CD4-positive, CD25-positive, alpha-beta regulatory T cell (primary cell): ENCODE measurements around the gene DNAH1. TPM values are rescaled to one million over a fixed set of nuclear protein-coding genes. Genes with fewer than 3 reads are reported as not detected.
A peak's percentile ranks its signal among the peaks of the same experiment; 100 is the strongest.
"Not testable (repeated sequence)": the region's sequence is repeated elsewhere in the genome, so short reads cannot be mapped to it uniquely, and the experiment has no call there.

ENCODE experiments used
- ATAC-seq, 2 donors: fragments of 150-1000 bp; cut with Tn5 transposase; one replicate each; pipeline ENCODE4 v1.10.0; 2021; ENCODE audit warnings: low read depth in 2 of 2, moderate number of reproducible peaks in 2 of 2, moderate library complexity in 1 of 2
- DNase-seq, 3 donors: peaks; one replicate each; pipeline versions ENCODE4 v3.0.0 to v3.0.0-alpha.2; 2012 to 2022; ENCODE audit warnings: mixed read lengths in 1 of 3
- H3K27ac ChIP-seq: one replicate; pipeline ENCODE4 v1.7.0; 2013; ENCODE audit warnings: mild to moderate bottlenecking, low read length; ENCODE audit not compliant: insufficient read depth, poor library complexity, severe bottlenecking
- H3K27me3 ChIP-seq: one replicate; pipeline ENCODE4 v1.7.0; 2013; ENCODE audit warnings: low read length; ENCODE audit not compliant: control insufficient read depth, insufficient read depth
- H3K36me3 ChIP-seq: one replicate; pipeline ENCODE4 v1.7.0; 2013; ENCODE audit warnings: mild to moderate bottlenecking, low read length, moderate library complexity; ENCODE audit not compliant: control insufficient read depth, insufficient read depth
- H3K4me1 ChIP-seq: 2 replicates; pipeline ENCODE4 v1.7.0; 2013; ENCODE audit warnings: mild to moderate bottlenecking, low read length; ENCODE audit not compliant: insufficient read depth, control insufficient read depth, poor library complexity, severe bottlenecking
- H3K4me3 ChIP-seq: one replicate; pipeline ENCODE4 v1.7.0; 2013; ENCODE audit warnings: low read depth, mild to moderate bottlenecking, low read length, moderate library complexity
- H3K9me3 ChIP-seq, 2 experiments: 1 replicate in 1 of 2; 2 replicates in 1 of 2; pipeline ENCODE4 v1.7.0; 2013; ENCODE audit warnings: low read length in 2 of 2, mild to moderate bottlenecking in 1 of 2, moderate library complexity in 1 of 2; ENCODE audit not compliant: control insufficient read depth in 2 of 2
- H3K27ac Mint-ChIP-seq, 3 donors: one replicate each; pipeline ENCODE4 v1.8.0; 2020 to 2022; ENCODE audit warnings: mild to moderate bottlenecking in 3 of 3, mixed read lengths in 3 of 3, moderate library complexity in 2 of 3
- H3K27me3 Mint-ChIP-seq: one replicate; pipeline ENCODE4 v1.8.0; 2022; ENCODE audit warnings: mild to moderate bottlenecking, mixed read lengths
- H3K36me3 Mint-ChIP-seq: one replicate; pipeline ENCODE4 v1.8.0; 2020; ENCODE audit warnings: mixed read lengths
- H3K4me1 Mint-ChIP-seq, 4 donors: one replicate each; pipeline ENCODE4 v1.8.0; 2020 to 2022; ENCODE audit warnings: mixed read lengths in 4 of 4, mild to moderate bottlenecking in 1 of 4
- H3K4me3 Mint-ChIP-seq, 4 donors: one replicate each; pipeline ENCODE4 v1.8.0; 2020 to 2022; ENCODE audit warnings: mild to moderate bottlenecking in 4 of 4, mixed read lengths in 4 of 4, moderate library complexity in 3 of 4
- H3K9me3 Mint-ChIP-seq, 7 donors: one replicate each; pipeline ENCODE4 v1.8.0; 2020 to 2022; ENCODE audit warnings: mixed read lengths in 7 of 7, mild to moderate bottlenecking in 3 of 7, moderate library complexity in 2 of 7
- polyA plus RNA-seq, 4 donors: library from polyadenylated mRNA; unstranded; fragments of 300-500 nt; fragmentation: Illumina TruSeq; gene quantifications; one replicate each; pipeline ENCODE4 v1.2.3, GENCODE V29; 2021
- total RNA-seq: library from RNA; stranded (reverse); gene quantifications from one replicate; pipeline ENCODE4 v1.2.3, GENCODE V29; 2022

Gene DNAH1
- total and polyA plus RNA-seq, 5 donors from 2014 or later: 0.39 to 59.8 (median 0.67) TPM

DNA sequence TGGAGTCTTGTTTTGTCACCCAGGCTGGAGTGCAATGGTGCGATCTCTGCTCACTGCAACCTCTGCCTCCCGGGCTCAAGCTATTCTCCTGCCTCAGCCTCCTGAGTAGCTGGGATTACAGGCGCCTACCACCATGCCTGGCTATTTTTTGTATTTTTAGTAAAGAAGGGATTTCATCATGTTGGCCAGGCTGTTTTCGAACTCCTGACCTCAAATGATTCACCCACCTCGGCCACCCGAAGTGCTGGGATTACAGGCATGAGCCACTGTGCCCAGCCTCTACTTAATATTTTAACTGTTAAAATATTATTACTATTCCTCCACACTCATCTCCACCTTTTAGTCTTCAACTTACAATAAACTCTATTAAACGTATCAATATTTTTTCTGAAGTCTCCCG lies 22.0 kb downstream of the DNAH1 start:
- not testable (repeated sequence) for DNase-seq, H3K27ac ChIP-seq, ATAC-seq, H3K27ac Mint-ChIP-seq, H3K9me3 Mint-ChIP-seq, H3K4me1 Mint-ChIP-seq, H3K4me1 ChIP-seq, H3K27me3 ChIP-seq, H3K27me3 Mint-ChIP-seq, H3K4me3 ChIP-seq, H3K9me3 ChIP-seq, H3K4me3 Mint-ChIP-seq
- H3K36me3 ChIP-seq: peaks cover 16% of the 10 kb centered on the region
- H3K36me3 Mint-ChIP-seq: peaks cover 22% of the 10 kb centered on the region

DNA sequence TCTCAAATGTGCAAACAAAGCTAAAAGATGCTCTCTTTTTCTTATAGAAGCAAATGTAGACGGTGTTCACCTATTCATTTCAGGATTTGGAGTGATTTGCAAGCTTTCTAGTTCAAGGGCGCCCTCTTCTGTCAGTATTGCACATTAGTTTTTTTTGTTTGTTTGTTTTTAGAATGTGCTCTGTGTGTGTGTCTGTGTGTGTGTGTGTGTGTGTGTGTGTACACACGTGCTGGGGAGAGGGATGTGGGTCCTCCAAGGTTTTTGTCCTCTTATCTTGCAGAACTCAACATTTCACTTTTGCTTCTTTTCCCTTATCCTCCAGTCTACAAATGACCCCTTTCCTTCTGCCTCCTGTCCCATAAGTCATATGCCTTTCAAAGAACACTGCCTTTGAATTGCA lies 23.5 kb downstream of the DNAH1 start:
- Histone ChIP-seq H3K27me3 (no peaks in the 10 kb centered on the region), H3K4me1 (no peaks in the 10 kb centered on the region), H3K36me3 (peaks cover 14% of the 10 kb centered on the region), H3K4me3 (no peak overlapping the region), H3K27ac (no peak overlapping the region), H3K9me3 (no peaks in the 10 kb centered on the region)
- Mint-ChIP-seq H3K4me3 (no peak overlapping the region), H3K4me1 (peaks cover 7 to 9% (median 8%) of the 10 kb centered on the region in 4 donors), H3K27me3 (no peaks in the 10 kb centered on the region), H3K27ac (peak overlapping the region in 1 of 3 donors; percentile 83), H3K9me3 (no peaks in the 10 kb centered on the region), H3K36me3 (peaks cover 24% of the 10 kb centered on the region)
- ATAC-seq (peak; percentile 72 to 78), DNase-seq (peak; percentile 34 to 88 (median 81))

DNA sequence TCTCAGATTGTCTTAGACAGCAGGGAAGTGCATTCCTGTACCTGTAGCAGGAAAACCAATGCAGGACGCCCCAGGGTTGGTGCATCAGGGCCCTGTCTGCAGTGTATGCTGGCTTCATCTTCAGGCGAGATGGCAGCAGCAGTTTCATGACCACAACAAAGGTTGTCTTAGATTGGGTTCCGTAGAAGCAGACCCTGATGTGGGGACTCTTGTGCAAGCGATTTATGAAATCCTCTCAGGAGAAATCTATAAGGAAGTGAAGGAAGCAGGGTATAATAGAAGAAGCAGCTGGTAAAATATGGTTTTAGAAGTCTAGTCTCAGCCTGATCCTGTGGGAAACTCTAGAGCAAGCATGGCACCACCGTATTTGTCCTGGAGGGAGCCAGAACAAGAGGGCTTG lies 25.0 kb downstream of the DNAH1 start:
- Histone ChIP-seq H3K9me3 (no peaks in the 10 kb centered on the region), H3K36me3 (peaks cover 25% of the 10 kb centered on the region), H3K4me3 (no peak overlapping the region), H3K4me1 (no peaks in the 10 kb centered on the region), H3K27me3 (no peaks in the 10 kb centered on the region), H3K27ac (no peak overlapping the region)
- H3K4me3 Mint-ChIP-seq: no peak overlapping the region
- no peaks in the 10 kb centered on the region for H3K9me3 Mint-ChIP-seq
- no peak for ATAC-seq
- DNase-seq: no peak
- H3K36me3 Mint-ChIP-seq: peaks cover 24% of the 10 kb centered on the region
- peaks cover 7 to 9% (median 8%) of the 10 kb centered on the region in 4 donors for H3K4me1 Mint-ChIP-seq
- H3K27me3 Mint-ChIP-seq: no peaks in the 10 kb centered on the region
- peak overlapping the region in 1 of 3 donors; percentile 12 for H3K27ac Mint-ChIP-seq

DNA sequence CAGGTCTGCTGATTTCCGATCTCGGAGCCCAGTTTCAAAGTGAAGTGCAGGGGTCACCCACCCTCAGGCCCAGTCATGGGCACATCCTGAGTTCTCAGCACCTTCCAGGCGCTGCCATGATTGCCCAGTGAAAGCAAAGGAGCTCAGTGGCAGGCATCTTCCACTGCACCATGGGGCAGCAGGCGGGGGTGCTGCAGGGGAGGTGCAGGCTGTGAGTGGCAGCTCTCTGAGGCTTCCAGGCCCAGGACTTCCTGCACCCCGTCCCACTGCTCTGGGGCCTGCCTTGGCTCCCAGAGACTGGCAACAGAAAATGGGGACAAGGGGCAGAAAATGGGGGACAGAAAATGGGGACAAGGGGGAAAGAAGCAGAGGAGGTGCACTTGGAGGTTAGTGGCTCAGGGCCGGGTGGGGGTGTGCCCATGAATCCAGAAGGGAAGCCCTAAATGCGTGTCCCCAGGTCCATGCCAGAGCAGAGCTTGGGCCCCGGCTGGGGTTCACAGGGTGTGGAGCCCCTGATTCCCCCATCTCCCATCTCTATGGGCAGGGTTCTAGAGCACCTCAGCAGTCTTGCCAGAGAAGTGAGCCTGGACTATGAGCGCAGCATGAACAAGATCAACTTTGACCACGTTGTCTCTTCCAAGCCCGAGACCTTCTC lies 28.0 kb downstream of the DNAH1 start:
- no peak overlapping the region for H3K27ac Mint-ChIP-seq
- H3K4me3 Mint-ChIP-seq: no peak overlapping the region
- Histone ChIP-seq H3K4me3 (no peak overlapping the region), H3K27ac (no peak overlapping the region), H3K36me3 (peaks cover 36% of the 10 kb centered on the region), H3K4me1 (no peaks in the 10 kb centered on the region), H3K9me3 (no peaks in the 10 kb centered on the region), H3K27me3 (no peaks in the 10 kb centered on the region)
- peaks cover 7 to 9% (median 8%) of the 10 kb centered on the region in 4 donors for H3K4me1 Mint-ChIP-seq
- no peaks in the 10 kb centered on the region for H3K9me3 Mint-ChIP-seq
- no peak for DNase-seq
- ATAC-seq: no peak
- no peaks in the 10 kb centered on the region for H3K27me3 Mint-ChIP-seq
- H3K36me3 Mint-ChIP-seq: peaks cover 31% of the 10 kb centered on the region

DNA sequence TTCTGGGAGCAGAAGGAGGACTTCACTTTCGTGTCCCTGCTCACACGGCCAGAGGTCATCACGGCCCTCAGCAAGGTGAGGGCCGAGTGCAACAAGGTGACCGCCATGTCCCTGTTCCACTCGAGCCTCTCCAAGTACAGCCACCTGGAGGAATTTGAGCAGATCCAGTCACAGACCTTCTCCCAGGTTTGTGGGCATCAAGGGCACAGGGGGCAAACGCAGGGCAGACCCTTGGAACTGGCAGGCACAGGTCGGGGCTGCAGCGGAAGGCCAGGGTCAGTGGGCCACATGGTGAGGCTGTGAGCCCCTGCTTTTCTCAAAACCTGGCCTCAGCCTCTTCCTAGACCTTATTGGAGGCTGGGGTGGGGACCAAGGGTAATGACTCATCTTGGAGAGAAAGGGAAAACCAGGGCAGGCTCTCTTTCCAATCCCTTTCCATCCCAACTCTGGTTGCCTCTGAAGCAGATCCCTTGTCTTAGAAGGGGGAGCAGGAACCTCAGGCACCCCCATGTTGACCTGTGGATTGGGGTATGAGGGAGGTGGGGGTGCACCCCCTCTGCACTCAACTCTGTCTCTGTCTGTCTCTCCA lies 29.5 kb downstream of the DNAH1 start:
- ATAC-seq (no peak), DNase-seq (no peak)
- Histone ChIP-seq H3K4me3 (no peak overlapping the region), H3K36me3 (peaks cover 43% of the 10 kb centered on the region), H3K27me3 (no peaks in the 10 kb centered on the region), H3K27ac (no peak overlapping the region), H3K9me3 (no peaks in the 10 kb centered on the region), H3K4me1 (no peaks in the 10 kb centered on the region)
- H3K9me3 Mint-ChIP-seq: no peaks in the 10 kb centered on the region
- no peak overlapping the region for H3K4me3 Mint-ChIP-seq
- H3K4me1 Mint-ChIP-seq: peaks cover 0 to 3% (median 0%) of the 10 kb centered on the region in 4 donors
- no peak overlapping the region for H3K27ac Mint-ChIP-seq
- H3K36me3 Mint-ChIP-seq: peaks cover 25% of the 10 kb centered on the region
- H3K27me3 Mint-ChIP-seq: no peaks in the 10 kb centered on the region

DNA sequence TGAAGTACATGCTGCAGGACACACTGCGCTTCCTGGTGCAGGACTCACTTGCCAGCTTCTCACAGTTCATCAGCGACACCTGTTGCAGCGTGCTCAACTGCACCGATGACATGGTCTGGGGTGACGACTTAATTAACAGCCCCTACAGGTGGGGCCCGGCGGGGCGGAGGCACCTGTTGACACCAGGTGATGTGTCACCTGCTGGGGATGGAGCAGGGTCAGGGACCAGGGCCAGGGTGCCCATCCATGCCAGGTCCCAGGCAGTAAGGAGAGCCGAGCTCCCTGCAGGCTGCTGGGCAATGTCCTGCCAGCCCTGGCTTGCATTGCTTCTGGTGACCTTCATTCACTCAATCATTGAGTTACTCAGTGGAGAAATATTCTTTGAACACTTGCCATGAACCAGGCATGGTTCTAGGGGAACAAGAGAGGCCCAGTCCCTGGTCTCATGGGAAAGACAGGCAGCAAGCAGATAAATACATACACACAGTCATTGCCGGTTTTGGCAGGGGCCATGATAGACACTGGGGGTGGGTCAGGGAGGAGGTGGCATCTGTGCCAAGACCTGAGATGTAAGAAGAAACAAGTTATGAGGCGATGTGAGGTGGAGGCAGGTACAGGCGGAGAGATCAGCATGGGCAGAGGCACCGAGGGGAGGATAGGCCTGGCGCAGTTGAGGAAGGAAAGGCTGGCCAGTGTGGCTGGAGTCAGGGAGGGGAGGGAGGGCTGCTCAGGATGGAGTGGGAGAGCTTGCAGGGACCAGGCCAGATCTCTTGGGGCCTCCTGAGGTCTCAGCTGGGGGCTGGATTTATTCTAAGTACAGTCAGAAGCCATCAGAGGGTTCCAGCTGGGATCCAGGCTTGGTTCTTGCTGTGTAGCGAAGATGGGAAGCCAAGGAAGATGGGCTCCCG lies 30.8 kb downstream of the DNAH1 start:
- Histone ChIP-seq H3K27me3 (no peaks in the 10 kb centered on the region), H3K27ac (no peak overlapping the region), H3K36me3 (peaks cover 46% of the 10 kb centered on the region), H3K9me3 (no peaks in the 10 kb centered on the region), H3K4me1 (no peaks in the 10 kb centered on the region), H3K4me3 (no peak overlapping the region)
- DNase-seq (no peak), ATAC-seq (no peak)
- H3K4me3 Mint-ChIP-seq: no peak overlapping the region
- H3K9me3 Mint-ChIP-seq: no peaks in the 10 kb centered on the region
- peaks cover 23% of the 10 kb centered on the region for H3K36me3 Mint-ChIP-seq
- no peaks in the 10 kb centered on the region for H3K27me3 Mint-ChIP-seq
- peaks cover 0 to 2% (median 0%) of the 10 kb centered on the region in 4 donors for H3K4me1 Mint-ChIP-seq
- no peak overlapping the region for H3K27ac Mint-ChIP-seq

DNA sequence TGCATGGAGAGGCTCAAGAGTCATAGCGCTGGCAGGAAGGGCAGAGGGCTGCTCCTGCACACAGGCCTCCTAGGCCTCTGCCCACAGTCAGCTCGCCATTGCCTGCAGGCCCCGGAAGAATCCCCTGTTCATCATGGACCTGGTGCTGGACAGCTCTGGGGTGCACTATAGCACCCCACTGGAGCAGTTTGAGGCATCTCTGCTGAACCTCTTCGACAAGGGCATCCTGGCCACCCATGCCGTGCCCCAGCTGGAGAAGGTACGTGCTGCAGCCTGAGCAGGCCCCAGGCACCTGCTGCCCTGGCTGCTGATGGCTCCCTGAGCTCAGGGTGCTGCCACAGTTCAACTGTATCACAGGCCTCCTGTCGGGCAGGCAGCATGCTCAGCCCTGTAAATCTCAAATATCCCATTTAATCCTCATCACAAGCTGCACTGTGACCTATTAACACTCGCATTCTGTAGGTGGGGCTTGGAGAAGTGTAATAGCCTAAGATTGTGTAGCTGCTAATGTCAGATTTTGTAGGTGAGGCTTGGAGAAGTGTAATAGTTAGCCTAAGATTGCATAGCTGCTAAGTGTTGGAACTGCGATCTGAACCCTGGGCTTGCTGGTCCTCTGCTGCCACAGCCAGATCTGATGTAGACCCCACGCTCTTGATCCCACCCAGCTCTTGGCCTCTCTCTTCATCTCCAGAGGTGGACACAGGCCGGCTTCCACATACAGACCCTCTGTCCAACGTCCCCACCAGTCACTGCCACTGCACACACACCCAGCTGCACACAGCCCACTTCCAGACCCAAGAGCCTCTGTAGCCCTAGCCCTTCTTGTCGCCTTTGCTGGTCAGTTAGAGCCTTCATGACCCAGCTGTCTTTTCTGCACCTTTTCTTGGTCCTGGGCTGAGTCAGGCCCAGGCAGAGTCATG lies 31.9 kb downstream of the DNAH1 start:
- no peak overlapping the region for H3K4me3 ChIP-seq
- H3K4me1 Mint-ChIP-seq: no peaks in the 10 kb centered on the region
- no peaks in the 10 kb centered on the region for H3K27me3 Mint-ChIP-seq
- H3K27ac Mint-ChIP-seq: peak overlapping the region in 2 of 3 donors; percentile 39 to 84
- H3K4me1 ChIP-seq: no peaks in the 10 kb centered on the region
- no peaks in the 10 kb centered on the region for H3K9me3 Mint-ChIP-seq
- no peak overlapping the region for H3K4me3 Mint-ChIP-seq
- H3K27ac ChIP-seq: no peak overlapping the region
- H3K27me3 ChIP-seq: no peaks in the 10 kb centered on the region
- ATAC-seq (no peak), DNase-seq (no peak)
- H3K9me3 ChIP-seq: no peaks in the 10 kb centered on the region
- H3K36me3 Mint-ChIP-seq: peaks cover 16% of the 10 kb centered on the region
- peaks cover 57% of the 10 kb centered on the region for H3K36me3 ChIP-seq
